GM23338 (cell line): ENCODE data around the gene IGF2BP3.

Experiments used
- CREB1 ChIP-seq: fragments of 250-450 bp; sonication (Bioruptor Pico); IDR thresholded peaks from 2 replicates; pipeline ENCODE4 v1.5.0; 2020; ENCODE audit warnings: low read depth, mild to moderate bottlenecking, moderate library complexity
- EZH2 ChIP-seq: fragments of 200-600 bp; sonication (generic); IDR thresholded peaks from one replicate; pipeline ENCODE4 v1.8.0; 2017; ENCODE audit warnings: antibody characterized with exemption, mild to moderate bottlenecking, low read depth; ENCODE audit not compliant: unreplicated experiment
- EZH2phosphoT487 ChIP-seq: fragments of 200-600 bp; sonication (generic); IDR thresholded peaks from one replicate; pipeline ENCODE4 v1.8.1; 2018; ENCODE audit warnings: antibody characterized with exemption; ENCODE audit not compliant: unreplicated experiment
- POLR2AphosphoS5 ChIP-seq: IDR thresholded peaks from 2 replicates; pipeline ENCODE4 v1.6.1; 2016; ENCODE audit warnings: antibody characterized with exemption, low read depth
- TF ChIP-seq, protein P1 (sequence below), 2 experiments: fragments of 200-600 bp in 1 of 2; sonication (generic) in 1 of 2; conservative IDR thresholded peaks; 2 replicates each; pipeline versions ENCODE4 v1.5.1 to v1.6.1; 2016 to 2017; ENCODE audit warnings: antibody characterized with exemption in 2 of 2, low read depth in 2 of 2, mild to moderate bottlenecking in 2 of 2, moderate library complexity in 1 of 2

DNA sequence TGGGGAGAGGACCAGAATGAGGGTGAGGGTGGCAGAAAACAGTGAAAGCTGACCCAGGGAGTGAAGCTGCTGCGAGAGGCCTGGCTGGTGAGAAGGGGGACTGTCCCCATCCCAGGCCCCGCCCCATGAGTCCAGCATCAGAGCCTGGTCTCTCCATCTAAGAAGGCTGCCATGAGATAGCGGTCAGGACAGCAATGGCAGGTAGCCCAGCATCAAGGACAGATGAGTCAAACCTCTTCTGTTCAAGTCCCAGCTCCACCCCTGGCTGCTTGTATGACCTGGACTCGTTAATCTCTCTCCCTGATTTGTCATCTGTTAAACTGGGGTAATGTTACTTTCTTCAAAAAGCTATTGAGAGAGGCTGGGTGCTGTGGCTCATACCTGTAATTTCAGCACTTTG lies 201.5 kb downstream of the IGF2BP3 start:
- TF ChIP-seq, protein P1, sequence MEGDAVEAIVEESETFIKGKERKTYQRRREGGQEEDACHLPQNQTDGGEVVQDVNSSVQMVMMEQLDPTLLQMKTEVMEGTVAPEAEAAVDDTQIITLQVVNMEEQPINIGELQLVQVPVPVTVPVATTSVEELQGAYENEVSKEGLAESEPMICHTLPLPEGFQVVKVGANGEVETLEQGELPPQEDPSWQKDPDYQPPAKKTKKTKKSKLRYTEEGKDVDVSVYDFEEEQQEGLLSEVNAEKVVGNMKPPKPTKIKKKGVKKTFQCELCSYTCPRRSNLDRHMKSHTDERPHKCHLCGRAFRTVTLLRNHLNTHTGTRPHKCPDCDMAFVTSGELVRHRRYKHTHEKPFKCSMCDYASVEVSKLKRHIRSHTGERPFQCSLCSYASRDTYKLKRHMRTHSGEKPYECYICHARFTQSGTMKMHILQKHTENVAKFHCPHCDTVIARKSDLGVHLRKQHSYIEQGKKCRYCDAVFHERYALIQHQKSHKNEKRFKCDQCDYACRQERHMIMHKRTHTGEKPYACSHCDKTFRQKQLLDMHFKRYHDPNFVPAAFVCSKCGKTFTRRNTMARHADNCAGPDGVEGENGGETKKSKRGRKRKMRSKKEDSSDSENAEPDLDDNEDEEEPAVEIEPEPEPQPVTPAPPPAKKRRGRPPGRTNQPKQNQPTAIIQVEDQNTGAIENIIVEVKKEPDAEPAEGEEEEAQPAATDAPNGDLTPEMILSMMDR (conservative IDR thresholded peaks at IDR 0.05; ENCODE audit: low read depth in 2 of 2) = no peak
- TF ChIP-seq EZH2phosphoT487 (no peak), POLR2AphosphoS5 (no peak), EZH2 (no peak), CREB1 (CRISPR knock-in tag) (no peak)
